LNCAP (cell line): ENCODE data around the gene RTL10.

Experiments used
- TF ChIP-seq, protein P1 (sequence below): fragments of 450-650 bp; IDR thresholded peaks from 2 replicates; pipeline ENCODE4 v1.5.1; 2017; ENCODE audit warnings: mild to moderate bottlenecking

The RTL10 gene

DNA sequence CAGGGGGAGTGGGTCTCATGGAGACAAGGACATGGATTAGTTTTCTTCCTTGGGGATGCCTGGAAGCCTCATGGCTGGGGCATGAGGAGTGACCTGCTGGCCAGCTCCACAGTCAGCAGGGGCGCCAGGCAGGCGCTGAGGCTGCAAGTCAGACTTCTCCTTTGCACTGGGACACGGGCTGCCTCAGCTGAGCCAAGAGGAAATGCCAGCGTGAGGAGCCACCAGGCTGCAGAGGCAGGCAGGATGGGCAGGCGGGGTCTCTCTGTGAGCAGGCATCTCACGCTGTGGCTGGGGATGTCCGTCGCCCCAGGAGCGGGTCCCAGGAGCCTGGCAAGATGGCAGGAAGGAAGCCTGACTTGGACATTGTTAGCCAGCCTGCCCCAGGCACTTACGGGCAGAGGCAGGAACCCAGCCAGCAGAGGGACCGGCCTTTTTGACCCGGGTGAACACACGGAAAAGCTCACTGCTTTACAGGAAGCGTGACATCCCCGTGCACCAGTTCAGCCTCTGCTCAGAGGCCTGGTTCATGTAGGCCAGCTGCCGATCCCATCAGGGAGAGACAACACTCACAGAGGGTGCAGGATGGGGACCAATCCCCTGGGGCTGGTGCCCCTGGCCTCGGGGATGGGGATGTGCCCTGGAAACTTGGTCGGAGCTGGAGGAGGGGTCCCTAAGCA, 10.2 kb downstream of the RTL10 start:
- TF ChIP-seq, protein P1, sequence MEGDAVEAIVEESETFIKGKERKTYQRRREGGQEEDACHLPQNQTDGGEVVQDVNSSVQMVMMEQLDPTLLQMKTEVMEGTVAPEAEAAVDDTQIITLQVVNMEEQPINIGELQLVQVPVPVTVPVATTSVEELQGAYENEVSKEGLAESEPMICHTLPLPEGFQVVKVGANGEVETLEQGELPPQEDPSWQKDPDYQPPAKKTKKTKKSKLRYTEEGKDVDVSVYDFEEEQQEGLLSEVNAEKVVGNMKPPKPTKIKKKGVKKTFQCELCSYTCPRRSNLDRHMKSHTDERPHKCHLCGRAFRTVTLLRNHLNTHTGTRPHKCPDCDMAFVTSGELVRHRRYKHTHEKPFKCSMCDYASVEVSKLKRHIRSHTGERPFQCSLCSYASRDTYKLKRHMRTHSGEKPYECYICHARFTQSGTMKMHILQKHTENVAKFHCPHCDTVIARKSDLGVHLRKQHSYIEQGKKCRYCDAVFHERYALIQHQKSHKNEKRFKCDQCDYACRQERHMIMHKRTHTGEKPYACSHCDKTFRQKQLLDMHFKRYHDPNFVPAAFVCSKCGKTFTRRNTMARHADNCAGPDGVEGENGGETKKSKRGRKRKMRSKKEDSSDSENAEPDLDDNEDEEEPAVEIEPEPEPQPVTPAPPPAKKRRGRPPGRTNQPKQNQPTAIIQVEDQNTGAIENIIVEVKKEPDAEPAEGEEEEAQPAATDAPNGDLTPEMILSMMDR = no peak

DNA sequence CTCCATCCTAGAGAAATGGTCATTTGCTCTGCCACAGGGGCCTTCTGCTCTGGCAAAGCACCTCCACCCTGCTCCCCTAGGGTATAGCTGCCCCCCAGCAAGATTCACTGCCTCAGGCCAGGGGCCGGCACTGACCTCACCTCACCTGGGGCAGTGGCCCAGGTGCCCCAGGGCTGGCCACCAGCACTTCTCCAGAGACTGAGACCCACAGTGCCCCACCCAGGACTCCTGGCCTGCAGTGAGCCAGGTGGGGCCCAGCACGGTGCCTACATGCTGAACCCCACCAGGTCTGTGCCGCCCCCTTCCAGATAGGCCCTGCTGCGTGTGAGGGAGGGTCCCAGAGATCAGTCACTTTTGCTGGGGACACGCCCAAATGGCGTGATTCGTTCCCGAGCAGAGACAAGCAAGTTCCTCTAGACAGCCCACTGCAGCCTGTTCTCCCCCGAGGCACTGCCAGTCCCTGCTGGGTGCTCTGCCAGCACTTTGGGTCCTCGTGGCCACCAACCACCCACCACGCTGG, 10.8 kb downstream of the RTL10 start:
- TF ChIP-seq, protein P1 = no peak

DNA sequence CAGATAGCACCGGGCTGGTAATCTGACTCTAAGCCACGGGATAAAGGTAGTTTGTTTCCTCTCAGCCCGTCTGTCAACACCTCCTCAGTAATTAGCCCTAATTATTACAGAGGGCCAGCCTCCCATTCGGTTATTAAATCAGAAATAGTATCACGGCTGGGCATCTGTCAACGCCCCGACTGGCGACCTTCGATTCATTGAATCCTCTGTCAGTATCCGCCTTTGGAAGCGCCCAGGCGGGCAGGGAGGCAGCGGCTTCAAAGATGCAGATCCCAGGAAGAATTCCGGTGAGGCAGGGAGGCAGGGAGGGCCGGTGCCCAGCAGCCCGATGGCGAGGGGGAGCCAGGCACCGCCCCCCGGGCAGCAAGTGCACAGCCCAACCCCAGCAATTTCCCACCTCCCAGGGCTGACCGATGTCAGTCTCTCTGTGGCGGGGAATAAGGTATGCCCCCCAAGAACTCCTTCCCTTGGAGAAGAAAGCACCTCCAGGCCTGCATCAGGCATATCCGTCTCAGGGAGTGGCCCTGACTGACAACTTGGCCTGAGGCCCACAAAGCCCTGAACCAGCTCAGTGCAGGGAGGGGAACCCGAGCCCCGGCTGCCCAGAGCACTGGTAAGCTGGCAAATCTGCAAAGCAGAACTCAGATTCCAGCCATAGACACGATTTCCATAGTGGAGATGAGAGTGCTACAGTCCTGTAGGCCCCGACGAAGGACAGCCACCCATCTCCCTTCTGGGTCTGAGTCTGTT, 11.4 kb downstream of the RTL10 start:
- TF ChIP-seq, protein P1 = no peak

DNA sequence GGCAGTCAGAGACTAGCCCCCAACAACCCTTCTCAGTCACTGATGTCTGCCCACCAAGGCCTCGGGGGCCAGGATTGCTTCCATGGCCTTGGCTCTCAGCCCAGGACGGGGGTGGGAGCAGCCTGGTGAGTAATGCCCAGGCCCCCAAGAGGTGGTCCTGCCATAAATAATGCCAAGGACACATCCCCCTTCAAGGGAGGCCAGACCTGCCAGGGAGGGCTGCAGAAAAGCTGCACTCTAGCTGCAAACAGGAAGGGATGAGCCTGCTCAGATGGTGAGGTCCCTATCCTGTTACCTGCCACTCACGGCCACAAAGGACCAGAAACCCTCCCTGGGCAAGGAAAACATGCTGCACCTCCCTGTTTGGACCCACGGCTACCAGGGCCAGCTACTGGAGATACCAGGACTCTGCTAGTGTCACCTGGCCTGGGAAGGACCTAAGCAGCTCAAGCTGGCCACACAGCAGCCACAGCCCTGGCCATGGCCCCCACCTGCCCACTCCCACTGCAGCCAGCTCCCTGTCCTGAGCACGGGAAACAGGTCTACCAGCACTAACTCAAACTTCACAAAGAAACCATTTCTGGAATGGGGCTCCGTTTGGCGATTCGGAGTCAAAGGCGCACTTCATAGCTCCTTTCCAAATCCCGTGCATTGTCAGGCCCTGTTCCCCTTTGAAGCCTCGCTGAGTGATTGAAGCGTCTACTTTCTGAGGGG, 12.1 kb downstream of the RTL10 start:
- TF ChIP-seq, protein P1 = no peak

DNA sequence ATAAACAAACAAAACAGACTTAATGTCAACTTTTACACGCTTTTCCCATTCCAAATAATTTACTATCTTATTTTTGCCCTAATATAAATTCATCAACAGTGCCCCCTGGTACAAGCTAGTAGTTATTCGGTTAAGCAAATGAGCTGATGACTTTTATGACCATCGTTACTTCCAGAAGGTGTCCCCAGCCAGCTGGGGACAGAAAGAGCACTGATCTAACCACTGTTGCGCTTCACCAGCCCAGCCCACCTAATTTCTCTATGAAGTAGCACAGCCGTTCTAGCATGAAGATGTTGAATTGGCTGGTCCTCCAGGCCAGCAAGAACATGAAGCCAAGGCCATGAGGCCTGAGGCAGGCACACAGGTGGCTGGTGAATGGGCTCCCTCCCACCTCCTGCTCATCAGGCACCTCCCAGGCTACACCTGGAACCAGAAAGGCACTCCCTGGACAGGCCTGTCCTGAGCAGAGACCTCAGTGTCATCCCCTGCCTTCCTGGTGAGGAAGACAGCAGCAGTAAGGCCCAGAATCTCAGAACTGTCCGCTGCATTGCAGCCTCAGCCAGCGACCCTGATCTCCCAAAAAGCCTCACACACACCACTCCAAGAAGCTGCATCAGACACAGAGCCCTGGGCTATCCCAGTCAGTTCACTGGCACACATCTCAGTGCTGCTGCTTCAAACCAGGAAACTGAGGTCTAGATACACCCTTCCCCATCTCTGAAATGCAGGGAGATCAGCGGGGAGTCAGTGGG, 12.9 kb downstream of the RTL10 start:
- TF ChIP-seq, protein P1 = no peak

DNA sequence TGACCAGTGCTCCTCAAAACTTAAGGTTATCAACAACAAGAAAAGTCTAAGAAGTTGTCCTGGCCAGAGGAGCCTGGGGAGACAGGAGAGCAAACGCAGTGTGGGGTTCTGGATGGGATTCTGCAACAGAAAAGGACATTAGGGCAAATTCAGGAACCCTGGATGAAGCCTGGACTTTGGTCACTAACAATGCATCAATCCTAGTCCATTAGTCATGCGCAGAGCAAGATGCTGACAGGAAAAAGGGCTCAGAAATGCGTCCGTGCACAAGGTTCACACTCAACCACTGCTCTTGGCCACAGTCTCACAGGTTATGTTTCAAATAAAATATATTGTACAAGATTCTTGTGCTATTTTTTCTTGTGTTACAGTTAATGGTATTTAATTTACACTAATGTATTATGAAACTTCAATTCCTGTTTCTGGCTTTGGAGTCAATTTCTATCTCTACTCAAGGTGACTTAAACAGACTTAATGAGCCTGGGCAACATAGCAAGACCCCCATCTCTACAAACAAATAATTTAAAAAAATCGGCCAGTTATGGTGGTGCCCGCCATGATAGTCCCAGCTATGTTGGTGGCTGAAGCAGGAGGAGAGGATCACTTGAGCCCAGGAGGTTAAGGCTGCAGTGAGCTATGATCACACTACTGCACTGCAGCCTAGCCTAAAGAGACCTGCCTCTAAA, 13.6 kb downstream of the RTL10 start:
- TF ChIP-seq, protein P1 = no peak
